Ectodermal cell (in vitro differentiated cells): ENCODE measurements around the gene PACSIN1.

ENCODE experiments used
- H3K27ac ChIP-seq: 2 replicates; pipeline ENCODE4 v1.7.0; 2013; ENCODE audit warnings: mild to moderate bottlenecking, low read depth, low read length; ENCODE audit not compliant: insufficient read depth, poor library complexity, severe bottlenecking
- H3K27me3 ChIP-seq: 2 replicates; pipeline ENCODE4 v1.7.0; 2013; ENCODE audit warnings: mild to moderate bottlenecking, low read length; ENCODE audit not compliant: insufficient read depth, control insufficient read depth, poor library complexity, severe bottlenecking
- H3K36me3 ChIP-seq: one replicate; pipeline ENCODE4 v1.7.0; 2013; ENCODE audit warnings: low read length; ENCODE audit not compliant: control insufficient read depth, insufficient read depth
- H3K4me1 ChIP-seq: one replicate; pipeline ENCODE4 v1.7.0; 2013; ENCODE audit warnings: low read length; ENCODE audit not compliant: control insufficient read depth, insufficient read depth
- H3K4me3 ChIP-seq: 2 replicates; pipeline ENCODE4 v1.7.0; 2013; ENCODE audit warnings: low read depth, low read length, control low read depth; ENCODE audit not compliant: insufficient read depth
- H3K9me3 ChIP-seq: 2 replicates; pipeline ENCODE4 v1.7.0; 2013; ENCODE audit warnings: mild to moderate bottlenecking, low read length, moderate library complexity; ENCODE audit not compliant: control insufficient read depth
- WGBS, 2 experiments: methylation state at CpG; one replicate each; pipeline ENCODE4 v1.1.7; 2013; ENCODE audit warnings: missing lambda C conversion rate in 2 of 2; 5-methylcytosine and 5-hydroxymethylcytosine counted together

PACSIN1 gene

DNA sequence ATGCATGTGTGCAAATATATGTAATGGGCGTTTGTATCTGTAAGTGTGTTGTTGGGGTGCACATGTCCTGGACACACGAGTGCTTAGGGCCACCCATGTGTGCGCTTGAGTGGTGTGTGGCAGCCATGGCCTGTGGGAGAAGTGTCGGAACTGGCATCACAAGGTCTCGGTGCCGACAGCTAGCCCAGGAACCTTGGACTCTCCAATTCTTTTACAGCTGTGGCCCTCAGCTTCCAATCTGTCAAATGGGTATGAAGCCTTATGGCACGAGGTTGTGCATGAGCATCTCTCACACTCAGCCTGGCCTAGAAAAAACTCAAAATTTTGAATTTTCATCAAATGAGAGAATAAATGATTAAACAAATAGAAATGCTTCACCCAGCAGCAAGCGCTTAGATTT, 48.2 kb downstream of the PACSIN1 start:
- 79% methylated on average over 8 of the region's 8 CpGs for WGBS, 2 experiments
- Histone ChIP-seq H3K4me3 (peak overlapping the region; percentile 18), H3K27me3 (peaks cover 27% of the 10 kb centered on the region), H3K36me3 (no peaks in the 10 kb centered on the region), H3K9me3 (no peaks in the 10 kb centered on the region), H3K27ac (no peak overlapping the region), H3K4me1 (peaks cover 25% of the 10 kb centered on the region)

GRCh38 chr6:34514593-34515472, 49.0 kb downstream of the PACSIN1 start:
- Histone ChIP-seq H3K36me3 (no peaks in the 10 kb centered on the region), H3K4me3 (peak overlapping the region; percentile 18), H3K27ac (no peak overlapping the region), H3K4me1 (peaks cover 25% of the 10 kb centered on the region), H3K9me3 (no peaks in the 10 kb centered on the region), H3K27me3 (peaks cover 27% of the 10 kb centered on the region)
- 9% methylated on average over 34 of the region's 34 CpGs for WGBS, 2 experiments

GRCh38 chr6:34515473-34516387, 49.9 kb downstream of the PACSIN1 start:
- no peaks in the 10 kb centered on the region for H3K9me3 ChIP-seq
- peak overlapping the region; percentile 18 for H3K4me3 ChIP-seq
- H3K4me1 ChIP-seq: peaks cover 25% of the 10 kb centered on the region
- WGBS, 2 experiments: 74 to 76% methylated on average over 13 of the region's 13 CpGs
- H3K27ac ChIP-seq: no peak overlapping the region
- H3K27me3 ChIP-seq: peaks cover 27% of the 10 kb centered on the region
- H3K36me3 ChIP-seq: no peaks in the 10 kb centered on the region

DNA sequence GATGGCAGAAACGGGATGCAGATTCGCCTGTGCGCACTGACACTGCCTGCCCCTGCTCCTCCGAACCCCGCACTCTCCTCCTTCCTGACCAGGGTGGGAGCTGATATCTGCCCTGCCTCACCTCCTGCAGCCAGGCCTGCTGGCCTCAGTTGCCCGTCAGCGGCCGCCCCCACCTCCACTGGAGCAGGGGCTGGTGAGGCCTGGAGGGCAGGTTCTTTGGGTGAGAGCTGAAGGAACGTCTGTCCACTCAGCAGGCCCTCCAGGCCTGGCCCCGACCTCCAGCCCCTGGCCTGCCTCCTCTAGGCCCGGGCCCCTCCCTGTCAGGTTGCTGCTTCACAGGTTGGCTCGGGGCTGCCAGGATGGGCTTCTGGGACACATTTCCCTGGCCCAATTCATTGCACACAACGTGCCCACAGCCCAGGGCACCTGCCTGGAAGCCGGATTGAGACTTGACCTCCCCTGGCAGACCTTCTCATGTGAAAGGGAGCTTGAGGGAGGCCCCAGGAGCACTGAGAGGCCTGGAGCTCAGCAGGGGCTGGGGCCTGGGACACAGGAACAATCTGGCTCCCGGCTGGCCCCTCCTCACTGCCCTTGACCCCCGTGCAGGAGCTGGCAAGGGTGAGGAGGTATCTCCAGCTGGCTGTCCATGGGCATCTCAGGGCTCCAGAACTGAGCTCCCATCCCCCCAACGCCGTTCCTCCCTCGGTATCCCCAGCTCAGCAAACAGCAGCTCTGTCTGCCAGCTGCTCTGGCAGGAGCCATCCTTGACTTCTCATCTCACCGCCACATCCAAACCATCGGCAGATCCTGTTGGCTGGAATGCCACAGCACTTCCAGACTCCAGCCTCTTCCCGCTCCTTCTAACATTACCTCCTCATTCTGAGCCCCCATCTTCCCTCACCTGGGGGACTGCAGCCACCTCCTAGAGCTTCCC, 50.8 kb downstream of the PACSIN1 start:
- H3K4me1 ChIP-seq: peaks cover 25% of the 10 kb centered on the region
- 81 to 82% methylated on average over 22 of the region's 22 CpGs for WGBS, 2 experiments
- no peaks in the 10 kb centered on the region for H3K36me3 ChIP-seq
- H3K4me3 ChIP-seq: no peak overlapping the region
- peaks cover 27% of the 10 kb centered on the region for H3K27me3 ChIP-seq
- H3K27ac ChIP-seq: no peak overlapping the region
- no peaks in the 10 kb centered on the region for H3K9me3 ChIP-seq

GRCh38 chr6:34517461-34517881, 51.6 kb downstream of the PACSIN1 start:
- Histone ChIP-seq H3K4me1 (peaks cover 25% of the 10 kb centered on the region), H3K9me3 (no peaks in the 10 kb centered on the region), H3K27me3 (peaks cover 27% of the 10 kb centered on the region), H3K4me3 (no peak overlapping the region), H3K36me3 (no peaks in the 10 kb centered on the region), H3K27ac (no peak overlapping the region)
- 89% methylated on average over 4 of the region's 4 CpGs for whole genome bisulfite sequencing, 2 experiments

DNA sequence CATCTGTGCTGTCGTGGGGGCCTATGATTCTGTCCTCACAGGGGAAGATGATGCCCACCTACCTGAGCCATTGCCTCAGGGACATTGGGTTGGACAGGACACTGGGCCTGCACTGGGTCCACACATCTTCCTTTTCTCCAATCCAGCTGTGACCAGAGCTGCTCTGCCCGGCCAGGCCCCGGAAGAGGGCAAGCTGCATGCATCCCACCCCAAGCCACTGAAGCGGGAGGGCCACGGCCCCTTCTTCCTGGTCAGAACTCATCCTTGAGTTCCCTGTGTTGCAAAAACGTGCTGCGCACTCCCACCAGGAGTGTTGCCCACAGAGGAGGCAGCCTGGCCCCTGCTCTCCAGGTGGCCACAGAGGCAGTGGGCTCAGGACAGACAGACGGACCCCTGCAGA, 52.1 kb downstream of the PACSIN1 start:
- H3K9me3 ChIP-seq: no peaks in the 10 kb centered on the region
- H3K27ac ChIP-seq: no peak overlapping the region
- WGBS, 2 experiments: 83 to 88% methylated on average over 8 of the region's 8 CpGs
- peaks cover 24% of the 10 kb centered on the region for H3K27me3 ChIP-seq
- H3K36me3 ChIP-seq: no peaks in the 10 kb centered on the region
- H3K4me3 ChIP-seq: no peak overlapping the region
- peaks cover 22% of the 10 kb centered on the region for H3K4me1 ChIP-seq

DNA sequence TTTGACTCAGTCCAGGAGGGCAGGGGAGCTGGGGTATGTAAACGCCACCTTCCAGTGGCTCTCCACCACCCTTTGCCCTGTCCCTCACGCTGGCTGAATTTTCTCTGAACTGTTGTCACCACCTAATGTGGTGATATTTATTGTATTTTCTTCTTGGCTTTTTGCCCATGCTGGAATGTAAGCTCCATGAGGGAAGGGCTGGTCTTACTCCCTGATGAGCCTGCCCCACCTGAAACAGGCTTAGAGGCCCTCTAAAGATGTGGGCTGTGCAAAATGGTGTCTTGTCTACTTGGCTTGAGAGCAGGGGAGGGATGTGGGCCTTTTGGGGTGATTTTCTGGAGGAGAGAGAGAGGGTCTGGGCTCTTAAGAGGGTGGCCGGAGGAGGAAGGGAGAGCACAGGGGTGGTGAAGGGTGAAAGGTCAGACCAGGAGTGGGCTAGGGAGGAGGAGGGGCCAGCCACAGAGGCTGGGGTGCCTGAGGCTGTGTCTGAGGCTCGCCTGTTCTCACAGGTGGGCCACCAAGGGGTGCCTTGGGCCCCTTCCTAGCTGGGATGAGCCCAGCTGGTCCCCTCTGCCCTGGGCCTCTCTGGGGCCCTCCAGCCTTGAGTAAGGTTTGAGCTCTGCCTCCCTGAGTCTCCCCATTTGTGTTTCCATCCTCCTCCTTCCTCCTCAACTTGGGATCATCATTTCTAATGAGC, 52.9 kb downstream of the PACSIN1 start:
- no peaks in the 10 kb centered on the region for H3K9me3 ChIP-seq
- WGBS, 2 experiments: 87 to 90% methylated on average over 2 to 4 of the region's 4 CpGs
- no peak overlapping the region for H3K4me3 ChIP-seq
- no peak overlapping the region for H3K27ac ChIP-seq
- no peaks in the 10 kb centered on the region for H3K36me3 ChIP-seq
- peaks cover 23% of the 10 kb centered on the region for H3K27me3 ChIP-seq
- peaks cover 13% of the 10 kb centered on the region for H3K4me1 ChIP-seq

DNA sequence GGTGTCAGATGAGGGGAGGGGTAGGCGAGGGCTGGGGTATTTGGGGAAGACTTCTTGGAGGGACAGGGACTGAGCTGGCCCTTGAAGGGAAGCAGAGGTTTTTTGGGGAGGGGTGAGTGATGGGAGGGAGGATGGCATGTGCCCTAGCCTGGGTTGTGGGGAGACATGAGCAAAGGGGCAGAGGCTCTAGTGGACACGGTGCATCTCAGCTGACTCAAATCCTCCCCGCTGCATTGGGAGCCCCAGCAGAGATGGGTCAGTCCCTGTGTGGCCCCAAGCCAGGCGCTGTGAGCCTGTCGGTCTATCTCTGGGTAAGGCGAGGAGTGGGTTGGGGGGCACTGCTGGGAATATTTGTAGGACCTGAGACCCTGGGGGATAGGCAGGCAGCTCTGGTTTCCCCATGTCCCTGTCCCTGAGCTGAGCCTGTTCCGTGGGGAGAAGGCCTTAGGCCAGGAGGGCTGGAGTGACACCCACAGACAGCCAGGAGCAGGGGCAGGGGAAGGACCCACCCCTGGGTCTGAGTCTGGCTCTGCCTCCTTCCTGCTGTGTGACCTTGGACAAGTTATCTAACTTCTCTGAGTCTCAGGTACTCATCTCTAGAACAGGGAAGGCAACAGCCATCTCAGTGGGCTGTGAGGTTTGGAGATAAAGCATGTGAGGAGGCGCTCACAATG, 54.2 kb downstream of the PACSIN1 start:
- Histone ChIP-seq H3K9me3 (no peaks in the 10 kb centered on the region), H3K4me1 (peaks cover 8% of the 10 kb centered on the region), H3K4me3 (no peak overlapping the region), H3K36me3 (no peaks in the 10 kb centered on the region), H3K27me3 (peaks cover 11% of the 10 kb centered on the region), H3K27ac (no peak overlapping the region)
- WGBS, 2 experiments: 88 to 91% methylated on average over 8 of the region's 8 CpGs
